Myometrial cell (primary cell): ENCODE measurements around the gene GPR149. TPM values are rescaled to one million over a fixed set of nuclear protein-coding genes. Genes with fewer than 3 reads are reported as not detected.

ENCODE experiments used
- total RNA-seq: library from RNA; depleted of rRNA; stranded (reverse); fragments of >200 nt; gene quantifications from 2 replicates; pipeline ENCODE4 v1.2.3, GENCODE V29; 2015

Gene GPR149, protein sequence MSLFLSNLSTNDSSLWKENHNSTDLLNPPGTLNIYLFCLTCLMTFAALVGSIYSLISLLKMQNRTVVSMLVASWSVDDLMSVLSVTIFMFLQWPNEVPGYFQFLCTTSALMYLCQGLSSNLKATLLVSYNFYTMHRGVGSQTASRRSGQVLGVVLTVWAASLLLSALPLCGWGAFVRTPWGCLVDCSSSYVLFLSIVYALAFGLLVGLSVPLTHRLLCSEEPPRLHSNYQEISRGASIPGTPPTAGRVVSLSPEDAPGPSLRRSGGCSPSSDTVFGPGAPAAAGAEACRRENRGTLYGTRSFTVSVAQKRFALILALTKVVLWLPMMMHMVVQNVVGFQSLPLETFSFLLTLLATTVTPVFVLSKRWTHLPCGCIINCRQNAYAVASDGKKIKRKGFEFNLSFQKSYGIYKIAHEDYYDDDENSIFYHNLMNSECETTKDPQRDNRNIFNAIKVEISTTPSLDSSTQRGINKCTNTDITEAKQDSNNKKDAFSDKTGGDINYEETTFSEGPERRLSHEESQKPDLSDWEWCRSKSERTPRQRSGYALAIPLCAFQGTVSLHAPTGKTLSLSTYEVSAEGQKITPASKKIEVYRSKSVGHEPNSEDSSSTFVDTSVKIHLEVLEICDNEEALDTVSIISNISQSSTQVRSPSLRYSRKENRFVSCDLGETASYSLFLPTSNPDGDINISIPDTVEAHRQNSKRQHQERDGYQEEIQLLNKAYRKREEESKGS
- total RNA-seq: not detected in 2 replicates

GRCh38 chr3:154430014-154430413 lies at the start of gene GPR149:
Gene GPR149 (minus strand): TSS chr3:154430190. CDS start chr3:154429615, 575 bp downstream.

DNA sequence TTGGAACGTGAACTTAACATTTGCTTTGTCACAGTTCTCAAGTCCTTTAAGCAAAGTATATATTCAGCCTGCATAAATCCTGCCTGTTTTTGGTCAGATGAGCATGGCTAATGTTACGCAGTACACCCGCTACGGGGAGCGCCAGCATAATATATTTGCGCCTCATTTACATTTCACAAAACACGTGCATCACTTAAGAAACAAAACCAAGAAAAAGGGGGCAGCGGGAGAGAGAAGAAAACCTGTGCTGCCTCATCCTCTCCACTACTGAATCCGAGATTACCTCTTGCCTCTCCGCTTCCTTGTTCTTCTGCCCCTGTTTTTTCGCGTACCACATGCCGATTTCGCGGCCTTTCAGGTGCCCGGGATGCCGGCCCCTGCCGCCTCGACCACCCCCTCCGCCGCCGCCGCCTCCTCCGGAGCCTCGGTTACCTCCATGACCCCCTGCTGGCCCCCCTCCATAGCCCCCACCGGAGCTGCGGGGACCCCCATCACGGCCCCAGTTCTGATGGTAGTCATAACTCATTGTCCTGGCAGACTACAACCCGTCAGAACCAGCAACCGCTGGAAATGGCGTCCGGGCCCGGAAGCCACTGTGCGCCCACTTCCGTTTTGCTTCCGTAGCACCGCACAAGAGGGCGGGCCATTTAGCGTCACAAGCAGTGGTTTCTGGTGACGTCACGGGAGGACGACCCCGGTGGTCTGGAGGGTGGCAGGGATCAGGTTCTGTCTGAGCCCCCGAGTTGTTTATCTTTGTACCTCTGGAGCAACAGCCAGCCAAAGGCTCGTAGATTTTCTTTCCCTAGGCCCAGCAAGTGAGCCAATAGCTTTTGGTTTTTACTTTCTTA lies 105.9 kb downstream of the GPR149 start, which contains the start of gene DHX36:
DHX36 (minus strand) TSS at position 597 of the 848 bp plus-strand sequence; CDS start at position 526, 71 bp downstream.

Other genes with a start within 250 kb of the GPR149 start
- 18.8 and 23.9 TPM in 2 replicates for gene DHX36, start 105.7 kb downstream of the GPR149 start, total RNA-seq